T-helper 22 cell (primary cell): Measurements from ENCODE around the gene STX2.
A peak's percentile ranks its signal among the peaks of the same experiment; 100 is the strongest.
"Not testable (repeated sequence)": the region's sequence is repeated elsewhere in the genome, so short reads cannot be mapped to it uniquely, and the experiment has no call there.

Experiments used
- DNase-seq: peaks from one replicate; pipeline ENCODE4 v3.0.0-alpha.2; 2020; ENCODE audit warnings: low read depth

Gene STX2

GRCh38 chr12:130870442-130871285 lies 31.6 kb upstream of the STX2 start:
- DNase-seq: peak; percentile 60

DNA sequence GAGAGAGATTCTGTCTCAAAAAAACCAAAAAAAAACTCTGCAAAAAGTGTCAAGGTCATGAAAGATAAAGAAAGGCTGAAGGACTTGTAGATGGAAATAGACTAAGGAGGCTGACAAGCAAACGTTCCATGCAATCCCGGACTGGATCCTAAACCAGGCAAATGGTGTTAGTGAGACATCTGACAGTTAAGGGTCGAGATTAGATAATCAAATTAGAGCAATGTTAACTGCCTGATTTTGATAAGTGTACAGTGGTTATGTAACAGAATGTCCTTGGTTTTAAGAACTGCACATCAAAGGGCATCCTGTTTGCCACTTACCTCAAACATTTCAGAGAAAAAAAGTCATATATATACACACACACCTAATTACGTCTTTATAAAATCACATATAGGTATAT lies 29.4 kb upstream of the STX2 start:
- no peak for DNase-seq

DNA sequence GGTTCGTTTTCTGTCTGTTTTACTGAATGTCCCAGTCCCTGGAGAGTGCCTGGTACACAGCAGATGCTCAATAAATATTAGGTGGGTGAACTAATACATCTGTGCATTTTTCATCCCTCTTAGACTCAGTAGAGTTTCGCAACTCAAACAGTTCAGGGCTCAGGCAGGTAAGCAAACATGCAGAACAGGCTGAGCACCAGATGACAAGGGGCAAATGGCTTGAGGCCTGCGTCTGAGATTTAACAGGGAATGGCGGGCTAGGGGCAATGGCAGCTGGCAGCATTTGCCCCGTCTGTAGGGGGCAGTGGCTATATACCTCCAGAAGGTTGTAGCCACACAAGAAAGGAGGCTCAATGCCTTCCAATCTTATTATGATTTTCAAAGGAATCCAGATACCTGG lies 24.2 kb upstream of the STX2 start:
- DNase-seq: no peak

DNA sequence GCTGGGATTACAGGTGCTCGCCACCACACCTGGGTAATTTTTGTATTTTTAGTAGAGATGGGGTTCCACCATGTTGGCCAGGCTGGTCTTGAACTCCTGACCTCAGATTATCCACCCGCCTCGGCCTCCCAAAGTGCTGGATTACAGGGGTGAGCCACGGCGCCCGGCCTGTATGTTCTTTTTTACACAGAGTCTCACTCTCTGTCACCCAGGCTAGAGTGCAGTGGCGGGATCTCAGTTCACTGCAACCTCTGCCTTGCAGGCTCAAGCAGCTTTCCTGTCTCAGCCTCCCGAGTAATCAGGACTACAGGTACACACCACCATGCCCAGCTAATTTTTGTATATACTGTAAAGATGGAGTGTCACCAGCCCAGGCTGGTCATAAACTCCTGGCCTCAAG lies 23.7 kb upstream of the STX2 start:
- DNase-seq: not testable (repeated sequence)

DNA sequence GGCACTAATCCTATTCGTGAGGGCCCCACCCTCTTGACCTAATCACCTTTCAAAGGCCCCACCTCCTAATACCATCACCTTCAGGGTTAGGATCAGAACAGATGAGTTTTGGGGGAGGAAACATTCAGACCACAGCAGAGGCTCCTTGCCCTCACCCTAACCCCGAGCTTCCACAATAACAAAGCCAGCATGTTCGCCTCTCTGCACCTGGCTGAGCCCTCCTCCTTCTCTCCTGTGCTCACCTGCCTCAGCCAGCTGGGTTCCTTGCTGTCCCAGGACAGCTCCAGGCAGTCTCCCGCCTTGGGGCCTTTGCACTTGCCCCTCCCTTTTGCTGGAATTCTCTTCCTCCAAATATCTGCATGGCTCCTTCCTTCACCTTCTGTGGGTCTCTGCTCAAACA lies 23.1 kb upstream of the STX2 start:
- DNase-seq: no peak

GRCh38 chr12:130860311-130860710 lies 21.3 kb upstream of the STX2 start:
- no peak for DNase-seq

- DNase-seq: no peak
Observed at GRCh38 chr12:130859161-130859560, 20.1 kb upstream of the STX2 start.

DNA sequence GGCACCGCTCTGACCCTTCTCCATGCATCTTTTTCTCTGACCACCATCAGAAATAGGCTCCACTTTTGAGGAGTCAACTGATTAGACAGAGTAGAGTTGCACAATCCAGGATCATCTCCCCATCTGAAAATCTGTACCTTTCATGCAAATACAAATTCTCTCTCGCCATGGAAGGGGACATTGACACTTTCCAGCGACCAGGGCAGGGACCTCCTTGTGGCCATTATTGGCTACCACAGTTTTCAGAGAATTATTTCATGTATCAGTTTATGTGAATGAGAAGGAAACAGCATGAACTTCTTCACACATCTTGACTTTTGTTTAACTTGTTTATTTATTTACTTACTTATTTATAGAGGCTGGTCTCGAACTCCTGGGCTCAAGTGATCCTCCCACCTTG lies 19.0 kb upstream of the STX2 start:
- no peak for DNase-seq

- DNase-seq: no peak
Observed at GRCh38 chr12:130856088-130856487, 17.0 kb upstream of the STX2 start.

- no peak for DNase-seq
Observed at GRCh38 chr12:130850418-130851021, 11.5 kb upstream of the STX2 start.

DNA sequence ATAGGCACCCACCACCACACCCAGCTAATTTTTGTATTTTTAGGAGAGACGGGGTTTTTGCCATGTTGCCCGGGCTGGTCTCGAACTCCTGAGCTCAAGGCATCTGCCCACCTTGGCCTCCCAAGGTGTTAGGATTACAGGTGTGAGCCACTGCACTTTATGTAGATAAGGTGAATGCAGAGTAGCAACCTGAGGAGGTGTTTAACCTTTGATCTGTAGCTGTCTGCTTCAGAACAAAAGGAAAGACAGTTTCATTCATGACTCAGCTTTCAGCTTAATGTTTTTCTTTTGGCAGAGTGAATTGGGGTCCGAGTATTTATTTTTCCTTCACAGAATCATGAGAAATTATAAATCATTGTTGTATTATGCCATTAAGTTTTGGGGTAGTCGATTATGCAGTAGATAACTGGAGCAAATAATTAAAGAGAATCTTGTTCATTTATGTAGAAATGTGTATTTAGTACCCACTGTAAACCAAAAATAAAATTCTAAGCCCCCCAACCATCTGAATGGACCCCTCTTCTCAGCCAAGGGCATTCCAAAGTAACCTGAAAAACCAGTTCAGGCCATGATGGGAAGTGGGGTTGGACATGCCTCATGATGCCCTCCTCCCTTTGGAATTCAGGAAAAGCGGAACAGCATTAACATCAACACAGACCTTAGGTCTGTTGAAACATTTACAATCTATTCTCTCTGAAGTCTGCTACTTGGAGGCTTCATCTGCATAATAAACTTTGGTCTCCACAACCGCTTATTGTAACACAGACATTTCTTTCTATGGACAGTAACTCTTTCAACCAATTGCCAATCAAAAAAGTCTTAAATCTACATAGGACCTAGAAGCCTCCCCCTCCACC lies 10.7 kb upstream of the STX2 start:
- no peak for DNase-seq

DNA sequence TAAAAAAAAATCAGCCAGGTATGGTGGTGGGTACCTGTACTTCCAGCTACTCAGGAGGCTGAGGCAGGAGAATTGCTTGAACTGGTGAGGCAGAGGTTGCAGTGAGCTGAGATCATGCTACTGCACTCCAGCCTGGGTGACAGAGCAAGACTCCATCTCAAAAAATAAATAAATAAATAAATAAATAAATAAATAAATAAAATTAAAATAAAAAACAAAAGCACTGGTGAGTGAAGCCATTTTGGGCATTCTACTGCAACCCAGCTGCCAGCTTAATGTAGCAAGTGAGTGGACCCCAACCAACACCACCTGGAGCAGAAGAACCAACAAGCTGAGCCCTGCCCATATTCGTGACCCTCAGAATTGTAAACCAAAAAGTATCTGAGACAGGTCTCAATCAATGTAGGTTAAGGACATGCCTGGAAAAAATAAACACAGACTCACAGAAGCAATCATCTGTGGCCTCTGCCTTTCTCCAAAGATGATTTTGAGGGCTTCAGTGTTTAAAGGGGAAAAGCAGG lies 9.8 kb upstream of the STX2 start:
- DNase-seq: not testable (repeated sequence)

DNA sequence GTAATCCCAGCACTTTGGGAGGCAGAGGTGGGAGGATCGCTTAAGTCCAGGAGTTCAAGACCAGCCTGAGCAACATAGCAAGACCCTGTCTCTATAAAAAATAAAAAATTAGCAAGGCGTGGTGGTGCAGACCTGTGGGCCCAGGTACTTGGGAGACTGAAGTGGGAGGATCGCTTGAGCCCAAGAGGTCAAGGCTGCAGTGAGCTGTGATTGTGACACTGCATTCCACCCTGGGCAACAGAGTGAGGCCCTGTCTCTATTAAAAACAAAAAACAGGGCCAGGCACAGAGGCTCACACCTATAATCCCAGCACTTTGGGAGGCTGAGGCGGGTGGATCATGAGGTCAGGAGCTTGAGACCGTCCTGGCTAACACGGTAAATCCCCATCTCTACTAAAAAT lies 9.1 kb upstream of the STX2 start:
- not testable (repeated sequence) for DNase-seq

DNA sequence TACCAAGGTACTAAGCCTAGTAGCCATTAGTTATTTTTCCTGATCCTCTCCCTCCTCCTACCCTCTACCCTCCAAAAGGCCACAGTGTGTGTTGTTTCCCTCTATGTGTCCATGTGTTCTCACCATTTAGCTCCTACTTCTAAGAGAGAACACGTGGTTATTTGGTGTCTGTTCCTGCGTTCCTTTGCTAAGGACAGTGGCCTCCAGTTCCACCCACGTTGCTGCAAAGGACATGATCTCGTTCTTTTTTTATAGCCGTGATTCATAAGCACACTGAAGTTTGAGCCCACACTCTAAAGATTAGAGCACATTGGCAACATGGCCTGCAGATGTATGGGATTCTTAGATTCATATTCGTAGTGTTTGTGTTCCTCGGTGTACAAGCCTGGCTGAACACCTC lies 8.1 kb upstream of the STX2 start:
- DNase-seq: no peak

DNA sequence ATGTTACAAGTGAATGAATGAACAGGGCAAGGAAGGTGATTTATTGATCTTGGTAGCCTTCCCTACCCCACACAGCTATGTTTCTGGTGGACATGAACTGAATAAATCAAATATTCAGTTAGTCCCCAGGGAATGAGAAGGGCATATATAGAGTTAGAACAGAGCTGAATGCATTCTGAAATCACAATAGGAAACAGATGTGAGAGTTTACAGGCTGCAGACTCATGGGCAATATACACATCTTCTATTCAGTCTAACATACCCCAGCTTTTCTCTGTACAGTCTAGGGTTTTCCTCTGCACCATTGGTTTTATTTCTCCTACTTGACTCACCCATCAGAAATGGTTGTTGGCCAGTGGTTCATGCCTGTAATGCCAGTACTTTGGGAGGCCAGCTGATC lies 7.3 kb upstream of the STX2 start:
- no peak for DNase-seq

DNA sequence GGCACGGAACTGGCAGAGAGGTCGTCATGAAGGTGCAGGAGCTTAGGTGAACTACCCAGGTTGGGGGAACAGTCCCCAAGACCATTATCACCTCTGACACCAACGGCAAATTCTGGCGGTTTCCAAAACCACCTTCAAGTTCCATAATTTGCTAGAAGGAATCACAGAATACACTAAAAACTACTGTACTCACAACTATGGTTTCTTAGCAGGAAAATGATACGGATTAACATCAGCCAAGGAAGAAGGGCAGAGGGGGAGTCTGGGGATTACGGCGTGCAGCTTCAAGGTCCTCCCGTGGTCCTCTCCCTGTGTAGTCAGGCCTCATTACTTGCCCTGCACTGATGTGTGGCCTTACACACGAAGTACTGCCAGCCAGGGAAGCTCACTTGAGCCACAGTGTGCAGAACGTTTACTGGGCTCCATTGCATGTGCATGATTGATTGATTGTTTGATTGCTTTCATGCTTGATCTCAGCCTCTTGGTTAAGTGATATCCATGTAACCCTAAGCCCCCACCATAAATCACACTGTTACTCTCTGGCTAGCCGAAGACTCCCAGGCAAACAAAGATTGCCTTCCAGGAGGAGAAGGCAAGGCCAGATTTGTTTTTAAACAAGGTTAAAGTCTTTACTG lies 837 bp upstream of the STX2 start:
- no peak for DNase-seq

DNA sequence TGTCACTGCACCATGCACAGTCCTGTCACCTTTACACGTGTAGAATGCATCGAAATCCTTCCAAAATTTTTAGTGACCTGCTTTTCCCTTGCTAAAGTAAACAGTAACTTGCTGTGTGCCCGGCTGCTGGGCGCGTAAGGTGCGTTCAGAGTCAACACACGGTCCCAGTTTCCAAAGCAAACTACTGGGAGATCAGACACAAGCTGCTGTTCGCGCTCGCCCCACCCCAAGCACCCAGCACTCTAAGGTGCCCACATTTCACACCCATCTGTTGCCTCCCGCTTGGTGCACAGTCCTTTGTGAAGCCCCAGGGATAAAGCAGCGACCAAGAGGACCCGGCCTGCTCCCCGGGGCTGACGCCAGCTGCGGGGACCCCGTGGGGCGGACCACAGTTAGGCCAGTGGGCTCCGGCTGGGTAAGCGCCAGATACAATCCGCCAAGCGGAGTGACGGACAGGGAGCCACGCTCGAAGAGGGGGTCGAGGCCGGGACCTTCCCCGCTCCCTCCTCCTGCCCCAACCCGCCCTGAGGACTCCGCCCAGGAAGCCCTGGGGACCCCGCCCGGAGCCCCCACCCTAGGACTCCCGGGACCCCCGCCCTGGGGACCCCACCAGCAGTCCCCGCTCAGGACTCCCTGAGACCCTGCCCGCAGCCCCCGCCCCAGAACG lies 633 bp downstream of the STX2 start:
- no peak for DNase-seq

DNA sequence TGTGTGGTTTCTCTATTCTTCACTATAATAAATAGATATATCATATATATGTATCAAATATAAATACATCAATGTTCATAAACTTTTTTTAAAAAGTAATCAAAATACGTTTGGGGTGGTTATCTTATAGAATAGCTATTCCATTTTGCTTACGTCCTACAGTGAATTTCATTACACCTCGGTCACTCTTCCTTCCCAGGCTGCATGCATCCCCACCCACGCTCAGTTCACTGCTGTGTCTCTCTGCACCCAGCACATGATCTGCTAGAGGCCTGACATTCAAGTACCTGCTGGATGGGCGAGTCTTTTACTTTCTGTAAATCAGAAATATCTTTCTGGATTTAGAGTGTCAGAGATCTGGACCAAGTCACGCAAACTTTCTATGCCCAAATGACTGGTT lies 3.6 kb downstream of the STX2 start:
- DNase-seq: no peak

DNA sequence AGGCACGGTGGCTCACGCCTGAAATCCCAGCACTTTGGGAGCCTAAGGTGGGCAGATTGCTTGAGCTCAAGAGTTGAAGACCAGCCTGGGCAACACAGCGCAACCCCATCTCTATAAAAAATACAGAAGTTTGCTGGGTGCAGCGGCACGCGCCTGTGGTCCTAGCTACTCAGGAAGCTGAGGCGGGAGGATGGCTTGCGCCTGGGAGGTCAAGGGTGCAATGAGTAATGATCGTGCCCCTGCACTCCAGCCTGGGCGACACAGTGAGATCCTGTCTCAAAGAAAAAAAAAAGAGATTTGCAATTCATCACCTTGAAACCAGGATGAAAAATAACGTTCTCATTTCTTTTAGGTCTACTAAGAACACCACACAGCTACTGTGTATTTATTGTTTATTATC lies 4.0 kb downstream of the STX2 start:
- no peak for DNase-seq

- no peak for DNase-seq
Observed at GRCh38 chr12:130832561-130833209, 6.4 kb downstream of the STX2 start.

GRCh38 chr12:130831876-130832405 lies 7.1 kb downstream of the STX2 start:
- no peak for DNase-seq
